Neural crest cell (in vitro differentiated cells): ENCODE measurements around the gene AP1M1. TPM values are rescaled to one million over a fixed set of nuclear protein-coding genes. Genes with fewer than 3 reads are reported as not detected.

Experiments
- DNase-seq: peaks from one replicate; pipeline ENCODE4 v3.0.0; 2021; ENCODE audit warnings: low read depth, mixed read lengths, low spot score
- H3K27ac Mint-ChIP-seq: one replicate; pipeline ENCODE4 v1.8.0; 2021; ENCODE audit warnings: mild to moderate bottlenecking, mixed read lengths; ENCODE audit not compliant: unreplicated experiment
- H3K27me3 Mint-ChIP-seq: 2 replicates; pipeline ENCODE4 v1.8.0; 2021; ENCODE audit warnings: low read depth, mild to moderate bottlenecking, mixed read lengths
- H3K36me3 Mint-ChIP-seq: 2 replicates; pipeline ENCODE4 v1.8.0; 2021; ENCODE audit warnings: low read depth, mild to moderate bottlenecking, mixed read lengths
- H3K4me1 Mint-ChIP-seq: 2 replicates; pipeline ENCODE4 v1.8.0; 2021; ENCODE audit warnings: mixed read lengths
- H3K4me3 Mint-ChIP-seq: one replicate; pipeline ENCODE4 v1.8.0; 2021; ENCODE audit warnings: mild to moderate bottlenecking, mixed read lengths
- H3K9me3 Mint-ChIP-seq: 2 replicates; pipeline ENCODE4 v1.8.0; 2021; ENCODE audit warnings: mixed read lengths
- CTCF ChIP-seq: fragments of 200-600 bp; sonication (generic); conservative IDR thresholded peaks from 2 replicates; pipeline ENCODE4 v1.5.0; 2021; ENCODE audit warnings: antibody characterized with exemption, mild to moderate bottlenecking
- total RNA-seq: library from RNA; stranded (reverse); gene quantifications from 2 replicates; pipeline ENCODE4 v1.2.1, GENCODE V29; 2021

The AP1M1 gene
- total RNA-seq, 1 donor from 2014 or later = 97.6 TPM

GRCh38 chr19:16226184-16226591, 28.5 kb downstream of the AP1M1 start:
- H3K27me3 Mint-ChIP-seq = no peaks in the 10 kb centered on the region
- no peak for DNase-seq
- no peak overlapping the region for H3K27ac Mint-ChIP-seq
- no peaks in the 10 kb centered on the region for H3K4me1 Mint-ChIP-seq
- no peak for TF ChIP-seq CTCF
- H3K36me3 Mint-ChIP-seq = peaks cover 25% of the 10 kb centered on the region
- no peak overlapping the region for H3K4me3 Mint-ChIP-seq
- H3K9me3 Mint-ChIP-seq = no peaks in the 10 kb centered on the region

- H3K4me1 Mint-ChIP-seq = no peaks in the 10 kb centered on the region
- no peaks in the 10 kb centered on the region for H3K9me3 Mint-ChIP-seq
- H3K4me3 Mint-ChIP-seq = no peak overlapping the region
- peaks cover 18% of the 10 kb centered on the region for H3K36me3 Mint-ChIP-seq
- DNase-seq = no peak
- no peaks in the 10 kb centered on the region for H3K27me3 Mint-ChIP-seq
- no peak for TF ChIP-seq CTCF
- H3K27ac Mint-ChIP-seq = no peak overlapping the region
These were observed 29.4 kb downstream of the AP1M1 start for GRCh38 chr19:16226878-16227836.

- H3K27ac Mint-ChIP-seq = no peak overlapping the region
- H3K4me1 Mint-ChIP-seq = no peaks in the 10 kb centered on the region
- no peaks in the 10 kb centered on the region for H3K9me3 Mint-ChIP-seq
- no peak overlapping the region for H3K4me3 Mint-ChIP-seq
- peaks cover 10% of the 10 kb centered on the region for H3K36me3 Mint-ChIP-seq
- DNase-seq = no peak
- no peaks in the 10 kb centered on the region for H3K27me3 Mint-ChIP-seq
- TF ChIP-seq CTCF = no peak
These were observed 30.3 kb downstream of the AP1M1 start for GRCh38 chr19:16227837-16228636.

- H3K27me3 Mint-ChIP-seq = no peaks in the 10 kb centered on the region
- no peak overlapping the region for H3K27ac Mint-ChIP-seq
- H3K4me3 Mint-ChIP-seq = no peak overlapping the region
- peaks cover 8% of the 10 kb centered on the region for H3K36me3 Mint-ChIP-seq
- TF ChIP-seq CTCF = no peak
- DNase-seq = no peak
- H3K9me3 Mint-ChIP-seq = no peaks in the 10 kb centered on the region
- no peaks in the 10 kb centered on the region for H3K4me1 Mint-ChIP-seq
These were observed 31.1 kb downstream of the AP1M1 start for GRCh38 chr19:16228637-16229321.

GRCh38 chr19:16229322-16229641, 31.6 kb downstream of the AP1M1 start:
- H3K4me1 Mint-ChIP-seq = no peaks in the 10 kb centered on the region
- H3K9me3 Mint-ChIP-seq = no peaks in the 10 kb centered on the region
- H3K27me3 Mint-ChIP-seq = no peaks in the 10 kb centered on the region
- H3K4me3 Mint-ChIP-seq = no peak overlapping the region
- peaks cover 8% of the 10 kb centered on the region for H3K36me3 Mint-ChIP-seq
- H3K27ac Mint-ChIP-seq = no peak overlapping the region
- no peak for DNase-seq
- no peak for TF ChIP-seq CTCF
